Measurements from ENCODE around the gene NUMB.

GRCh38 chr14:73245480-73246325, 212.6 kb downstream of the NUMB start:
- TF ChIP-seq POLR2AphosphoS5 (IDR thresholded peaks at IDR 0.05) (no peak), CTCF (IDR thresholded peaks at IDR 0.05) (no peak)

All from suprapubic skin (tissue), 3 donors.